H1 (cell line): ENCODE data around the gene DIPK1B.

ENCODE experiments used
- CEBPB ChIP-seq: IDR thresholded peaks from 2 replicates; pipeline ENCODE4 v1.6.1; 2012; ENCODE audit warnings: low read depth, low read length
- EP300 ChIP-seq, 2 experiments: IDR thresholded peaks; 1 replicate in 1 of 2; 2 replicates in 1 of 2; pipeline ENCODE4 v1.6.1; 2011 to 2012; ENCODE audit warnings: low read depth in 2 of 2, low read length in 2 of 2, mild to moderate bottlenecking in 2 of 2, borderline replicate concordance in 1 of 2, inconsistent platforms in 1 of 2, moderate library complexity in 1 of 2
- KDM1A ChIP-seq: fragments of 200-600, 300-600 bp; sonication (generic); IDR thresholded peaks from 2 replicates; pipeline ENCODE4 v1.7.1; 2016; ENCODE audit warnings: mild to moderate bottlenecking, low read length, borderline replicate concordance
- POLR2A ChIP-seq, 2 experiments: IDR thresholded peaks; 1 replicate in 1 of 2; 2 replicates in 1 of 2; pipeline ENCODE4 v1.6.1; 2011; ENCODE audit warnings: low read depth in 2 of 2, low read length in 2 of 2, mild to moderate bottlenecking in 2 of 2; ENCODE audit errors: control extremely low read depth in 1 of 2
- SP1 ChIP-seq: IDR thresholded peaks from 2 replicates; pipeline ENCODE4 v1.6.1; 2011; ENCODE audit warnings: low read depth, low read length
- TAF1 ChIP-seq: IDR thresholded peaks from 2 replicates; pipeline ENCODE4 v1.6.1; 2011; ENCODE audit warnings: mild to moderate bottlenecking, low read depth, low read length
- TBP ChIP-seq: IDR thresholded peaks from 2 replicates; pipeline ENCODE4 v1.6.1; 2011; ENCODE audit warnings: low read depth, low read length, improper control_type of control experiment
- TCF12 ChIP-seq: IDR thresholded peaks from 2 replicates; pipeline ENCODE4 v1.6.1; 2011; ENCODE audit warnings: low read depth, mild to moderate bottlenecking, low read length
- TEAD4 ChIP-seq: IDR thresholded peaks from 2 replicates; pipeline ENCODE4 v1.6.1; 2012; ENCODE audit warnings: low read depth, low read length, inconsistent platforms, mixed read lengths
- TF ChIP-seq, protein P1 (sequence below), 3 experiments: IDR thresholded peaks; 1 replicate in 2 of 3; 2 replicates in 1 of 3; pipeline versions ENCODE4 v1.5.1 to v1.6.1; 2011; ENCODE audit warnings: low read length in 3 of 3, mild to moderate bottlenecking in 3 of 3, inconsistent platforms in 2 of 3, low read depth in 1 of 3, moderate library complexity in 1 of 3; ENCODE audit not compliant: insufficient read depth in 1 of 3; ENCODE audit errors: control extremely low read depth in 1 of 3
- TF ChIP-seq, protein P2 (sequence below): IDR thresholded peaks from 2 replicates; pipeline ENCODE4 v1.6.1; 2012; ENCODE audit warnings: inconsistent platforms
- TF ChIP-seq, protein P3 (sequence below): IDR thresholded peaks from 2 replicates; pipeline ENCODE4 v1.6.1; 2012; ENCODE audit warnings: low read length, inconsistent platforms
- TF ChIP-seq, protein P4 (sequence below): IDR thresholded peaks from 2 replicates; pipeline ENCODE4 v1.6.1; 2012; ENCODE audit warnings: inconsistent platforms

DNA sequence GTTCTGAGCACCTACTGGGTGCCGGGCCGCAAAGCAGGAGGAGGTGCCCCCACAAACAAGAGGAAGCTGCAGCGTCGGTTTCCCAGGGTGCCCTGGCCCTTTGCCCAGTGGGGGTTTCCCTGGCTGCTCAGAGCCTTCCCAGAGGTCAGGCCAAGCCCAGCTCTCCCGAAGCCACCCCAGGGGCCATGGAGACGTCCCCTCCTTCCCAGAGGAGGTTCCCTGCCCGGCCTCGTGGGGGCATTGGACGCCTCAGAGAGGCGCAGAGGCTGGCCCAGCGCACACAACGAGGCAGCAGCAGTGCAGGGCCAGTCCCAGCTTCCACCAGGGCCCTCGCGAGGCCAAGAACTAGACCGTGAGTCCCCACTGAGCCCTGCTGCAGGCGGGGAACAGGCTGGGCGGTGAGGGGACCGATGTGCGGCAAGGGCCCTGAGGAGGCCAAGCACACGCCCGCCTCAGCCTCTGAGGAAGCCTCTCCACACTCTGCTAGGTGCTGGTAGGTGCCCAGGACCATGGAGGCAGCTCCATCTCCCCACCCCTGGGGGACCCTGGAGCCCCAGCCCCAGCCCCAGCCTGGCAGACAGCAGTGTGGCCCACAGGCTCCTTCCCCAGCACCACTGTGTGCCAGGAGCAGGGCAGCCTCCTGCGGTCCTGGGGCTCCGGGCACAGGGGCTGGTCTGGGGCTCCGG is 7.0 kb downstream of the DIPK1B start:
- no peak for TF ChIP-seq CEBPB
- no peak for TF ChIP-seq EP300 (IDR thresholded peaks at IDR 0.05; ENCODE audit: borderline replicate concordance in 1 of 2, low read depth in 2 of 2, low read length in 2 of 2)
- TF ChIP-seq TEAD4: no peak
- TF ChIP-seq, protein P1, sequence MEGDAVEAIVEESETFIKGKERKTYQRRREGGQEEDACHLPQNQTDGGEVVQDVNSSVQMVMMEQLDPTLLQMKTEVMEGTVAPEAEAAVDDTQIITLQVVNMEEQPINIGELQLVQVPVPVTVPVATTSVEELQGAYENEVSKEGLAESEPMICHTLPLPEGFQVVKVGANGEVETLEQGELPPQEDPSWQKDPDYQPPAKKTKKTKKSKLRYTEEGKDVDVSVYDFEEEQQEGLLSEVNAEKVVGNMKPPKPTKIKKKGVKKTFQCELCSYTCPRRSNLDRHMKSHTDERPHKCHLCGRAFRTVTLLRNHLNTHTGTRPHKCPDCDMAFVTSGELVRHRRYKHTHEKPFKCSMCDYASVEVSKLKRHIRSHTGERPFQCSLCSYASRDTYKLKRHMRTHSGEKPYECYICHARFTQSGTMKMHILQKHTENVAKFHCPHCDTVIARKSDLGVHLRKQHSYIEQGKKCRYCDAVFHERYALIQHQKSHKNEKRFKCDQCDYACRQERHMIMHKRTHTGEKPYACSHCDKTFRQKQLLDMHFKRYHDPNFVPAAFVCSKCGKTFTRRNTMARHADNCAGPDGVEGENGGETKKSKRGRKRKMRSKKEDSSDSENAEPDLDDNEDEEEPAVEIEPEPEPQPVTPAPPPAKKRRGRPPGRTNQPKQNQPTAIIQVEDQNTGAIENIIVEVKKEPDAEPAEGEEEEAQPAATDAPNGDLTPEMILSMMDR (IDR thresholded peaks at IDR 0.05; ENCODE audit: control extremely low read depth in 1 of 3, insufficient read depth in 1 of 3, low read depth in 1 of 3, low read length in 3 of 3): no peak
- TF ChIP-seq, protein P2, sequence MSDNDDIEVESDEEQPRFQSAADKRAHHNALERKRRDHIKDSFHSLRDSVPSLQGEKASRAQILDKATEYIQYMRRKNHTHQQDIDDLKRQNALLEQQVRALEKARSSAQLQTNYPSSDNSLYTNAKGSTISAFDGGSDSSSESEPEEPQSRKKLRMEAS: no peak
- no peak for TF ChIP-seq TBP
- TF ChIP-seq SP1: no peak
- no peak for TF ChIP-seq TAF1
- no peak for TF ChIP-seq KDM1A
- TF ChIP-seq, protein P3, sequence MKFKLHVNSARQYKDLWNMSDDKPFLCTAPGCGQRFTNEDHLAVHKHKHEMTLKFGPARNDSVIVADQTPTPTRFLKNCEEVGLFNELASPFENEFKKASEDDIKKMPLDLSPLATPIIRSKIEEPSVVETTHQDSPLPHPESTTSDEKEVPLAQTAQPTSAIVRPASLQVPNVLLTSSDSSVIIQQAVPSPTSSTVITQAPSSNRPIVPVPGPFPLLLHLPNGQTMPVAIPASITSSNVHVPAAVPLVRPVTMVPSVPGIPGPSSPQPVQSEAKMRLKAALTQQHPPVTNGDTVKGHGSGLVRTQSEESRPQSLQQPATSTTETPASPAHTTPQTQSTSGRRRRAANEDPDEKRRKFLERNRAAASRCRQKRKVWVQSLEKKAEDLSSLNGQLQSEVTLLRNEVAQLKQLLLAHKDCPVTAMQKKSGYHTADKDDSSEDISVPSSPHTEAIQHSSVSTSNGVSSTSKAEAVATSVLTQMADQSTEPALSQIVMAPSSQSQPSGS: no peak
- no peak for TF ChIP-seq TCF12
- TF ChIP-seq, protein P4, sequence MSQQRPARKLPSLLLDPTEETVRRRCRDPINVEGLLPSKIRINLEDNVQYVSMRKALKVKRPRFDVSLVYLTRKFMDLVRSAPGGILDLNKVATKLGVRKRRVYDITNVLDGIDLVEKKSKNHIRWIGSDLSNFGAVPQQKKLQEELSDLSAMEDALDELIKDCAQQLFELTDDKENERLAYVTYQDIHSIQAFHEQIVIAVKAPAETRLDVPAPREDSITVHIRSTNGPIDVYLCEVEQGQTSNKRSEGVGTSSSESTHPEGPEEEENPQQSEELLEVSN: no peak
- TF ChIP-seq POLR2A (IDR thresholded peaks at IDR 0.05; ENCODE audit: control extremely low read depth in 1 of 2, low read depth in 2 of 2, low read length in 2 of 2): no peak
